ENCODE data around the gene ANKDD1A.

DNA sequence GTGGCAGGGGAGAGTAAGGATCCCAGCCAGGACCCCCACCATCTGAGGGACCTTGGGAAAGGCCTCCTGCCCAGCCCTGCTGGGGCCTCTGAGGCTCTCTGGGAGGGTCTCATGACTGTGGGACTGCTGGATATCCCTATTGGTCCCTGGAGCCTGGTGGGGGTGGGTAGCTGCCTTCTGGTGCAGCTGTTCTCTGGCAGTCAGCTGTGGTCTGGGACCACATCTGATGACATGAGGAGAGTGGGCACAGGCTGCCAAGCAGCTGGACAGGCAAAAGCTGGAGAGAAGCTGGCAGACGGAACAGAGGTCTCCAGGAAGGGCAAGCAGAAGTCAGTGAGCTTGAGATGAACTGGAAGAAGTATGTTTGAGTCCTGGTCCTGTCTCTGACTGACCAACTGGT is 47.6 kb upstream of the ANKDD1A start:
- TF ChIP-seq POLR2A (IDR thresholded peaks at IDR 0.05): no peak
- TF ChIP-seq, protein P1, sequence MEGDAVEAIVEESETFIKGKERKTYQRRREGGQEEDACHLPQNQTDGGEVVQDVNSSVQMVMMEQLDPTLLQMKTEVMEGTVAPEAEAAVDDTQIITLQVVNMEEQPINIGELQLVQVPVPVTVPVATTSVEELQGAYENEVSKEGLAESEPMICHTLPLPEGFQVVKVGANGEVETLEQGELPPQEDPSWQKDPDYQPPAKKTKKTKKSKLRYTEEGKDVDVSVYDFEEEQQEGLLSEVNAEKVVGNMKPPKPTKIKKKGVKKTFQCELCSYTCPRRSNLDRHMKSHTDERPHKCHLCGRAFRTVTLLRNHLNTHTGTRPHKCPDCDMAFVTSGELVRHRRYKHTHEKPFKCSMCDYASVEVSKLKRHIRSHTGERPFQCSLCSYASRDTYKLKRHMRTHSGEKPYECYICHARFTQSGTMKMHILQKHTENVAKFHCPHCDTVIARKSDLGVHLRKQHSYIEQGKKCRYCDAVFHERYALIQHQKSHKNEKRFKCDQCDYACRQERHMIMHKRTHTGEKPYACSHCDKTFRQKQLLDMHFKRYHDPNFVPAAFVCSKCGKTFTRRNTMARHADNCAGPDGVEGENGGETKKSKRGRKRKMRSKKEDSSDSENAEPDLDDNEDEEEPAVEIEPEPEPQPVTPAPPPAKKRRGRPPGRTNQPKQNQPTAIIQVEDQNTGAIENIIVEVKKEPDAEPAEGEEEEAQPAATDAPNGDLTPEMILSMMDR (IDR thresholded peaks at IDR 0.05): no peak

Measured in vagina (tissue), 2 donors.